SU-DHL-6 (cell line): ENCODE data around the gene THBD.

ENCODE experiments used
- H2AFZ ChIP-seq: fragments of 200-600 bp; sonication (generic); 2 replicates; pipeline ENCODE4 v1.6.1; 2014; ENCODE audit warnings: low read depth, mild to moderate bottlenecking, moderate library complexity, mixed read lengths, antibody characterized with exemption, low read length; ENCODE audit not compliant: severe bottlenecking
- H3F3A ChIP-seq: fragments of 200-600 bp; shearing (Covaris generic); 2 replicates; pipeline ENCODE4 v1.6.0; 2016; ENCODE audit warnings: antibody characterized with exemption, mild to moderate bottlenecking; ENCODE audit not compliant: insufficient read depth
- H3K27ac ChIP-seq: fragments of 200-600 bp; sonication (generic); 2 replicates; pipeline ENCODE4 v1.5.1; 2016; ENCODE audit warnings: low read depth, mild to moderate bottlenecking, low read length, moderate library complexity, mixed read lengths
- H3K27me3 ChIP-seq: fragments of 200-600 bp; sonication (generic), shearing (Covaris generic); 2 replicates; pipeline ENCODE4 v1.6.0; 2014; ENCODE audit warnings: mild to moderate bottlenecking, low read length
- H3K36me3 ChIP-seq: fragments of 200-600 bp; sonication (generic); 2 replicates; pipeline ENCODE4 v1.6.1; 2014; ENCODE audit warnings: mild to moderate bottlenecking, low read length, mixed read lengths
- H3K4me2 ChIP-seq: fragments of 300-600, 200-600 bp; shearing (Covaris generic), sonication (generic); 2 replicates; pipeline ENCODE4 v1.6.0; 2014; ENCODE audit warnings: low read length, low read depth, mild to moderate bottlenecking; ENCODE audit not compliant: poor library complexity, severe bottlenecking
- H3K4me3 ChIP-seq: fragments of 200-600 bp; sonication (generic); 2 replicates; pipeline ENCODE4 v1.5.1; 2014; ENCODE audit warnings: antibody characterized with exemption, low read length, mild to moderate bottlenecking, mixed read lengths; ENCODE audit not compliant: insufficient read depth, poor library complexity, severe bottlenecking
- H3K79me2 ChIP-seq: fragments of 200-600 bp; sonication (generic); 2 replicates; pipeline ENCODE4 v1.6.1; 2014; ENCODE audit warnings: mild to moderate bottlenecking, low read length, moderate library complexity; ENCODE audit not compliant: insufficient read depth
- H3K9ac ChIP-seq: fragments of 200-600 bp; sonication (generic); 2 replicates; pipeline ENCODE4 v1.7.0; 2014; ENCODE audit warnings: mild to moderate bottlenecking, low read length
- H3K9me2 ChIP-seq: fragments of 200-600 bp; sonication (generic); replicated peaks from 2 replicates; pipeline ENCODE4 v1.6.1; 2014; ENCODE audit warnings: low read length; ENCODE audit not compliant: insufficient read depth
- H3K9me3 ChIP-seq: fragments of 200-600 bp; sonication (generic); 2 replicates; pipeline ENCODE4 v1.6.1; 2014; ENCODE audit warnings: low read length, mixed read lengths; ENCODE audit not compliant: insufficient read depth
- H4K20me1 ChIP-seq: fragments of 200-600 bp; sonication (generic); 2 replicates; pipeline ENCODE4 v1.6.1; 2014; ENCODE audit warnings: low read depth, mild to moderate bottlenecking, antibody characterized with exemption, low read length, moderate library complexity, mixed read lengths
- EZH2phosphoT487 ChIP-seq: fragments of 200-600 bp; sonication (generic), shearing (Covaris generic); conservative IDR thresholded peaks from 2 replicates; pipeline ENCODE4 v1.6.1; 2018; ENCODE audit warnings: mild to moderate bottlenecking, antibody characterized with exemption, low read length, moderate library complexity, mixed read lengths
- TF ChIP-seq, protein P1 (sequence below): fragments of 200-600 bp; sonication (generic); IDR thresholded peaks from one replicate; pipeline ENCODE4 v1.5.1; 2017; ENCODE audit warnings: antibody characterized with exemption, mild to moderate bottlenecking, low read length, moderate library complexity; ENCODE audit not compliant: insufficient read depth, poor library complexity, severe bottlenecking

THBD gene

DNA sequence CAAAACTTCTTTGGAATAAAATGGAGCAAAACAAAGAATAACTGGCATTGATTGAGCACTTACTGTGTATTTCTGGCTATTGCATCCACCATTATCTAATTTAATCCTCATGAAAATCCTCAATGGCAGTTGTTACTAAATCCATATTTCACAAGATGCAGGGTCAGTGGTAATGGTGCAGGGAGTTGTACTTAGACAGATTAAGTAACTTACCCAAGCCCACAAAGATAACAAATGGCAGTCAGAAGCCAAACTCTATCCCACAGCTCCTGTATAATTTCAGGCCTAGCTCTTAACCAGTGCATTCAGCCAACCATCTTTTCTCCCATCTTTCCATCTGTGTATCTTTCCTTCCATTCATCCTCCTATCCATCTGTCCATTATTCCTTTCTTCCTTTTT is 43.7 kb downstream of the THBD start:
- Histone ChIP-seq H3K9ac (no peak overlapping the region), H3F3A (no peaks in the 10 kb centered on the region), H3K27me3 (no peaks in the 10 kb centered on the region), H4K20me1 (no peaks in the 10 kb centered on the region), H2AFZ (no peak overlapping the region), H3K4me3 (no peak overlapping the region), H3K27ac (no peak overlapping the region), H3K36me3 (no peaks in the 10 kb centered on the region), H3K9me2 (no peaks in the 10 kb centered on the region), H3K9me3 (no peaks in the 10 kb centered on the region), H3K79me2 (no peaks in the 10 kb centered on the region), H3K4me2 (no peak overlapping the region)
- no peak for TF ChIP-seq EZH2phosphoT487
- TF ChIP-seq, protein P1, sequence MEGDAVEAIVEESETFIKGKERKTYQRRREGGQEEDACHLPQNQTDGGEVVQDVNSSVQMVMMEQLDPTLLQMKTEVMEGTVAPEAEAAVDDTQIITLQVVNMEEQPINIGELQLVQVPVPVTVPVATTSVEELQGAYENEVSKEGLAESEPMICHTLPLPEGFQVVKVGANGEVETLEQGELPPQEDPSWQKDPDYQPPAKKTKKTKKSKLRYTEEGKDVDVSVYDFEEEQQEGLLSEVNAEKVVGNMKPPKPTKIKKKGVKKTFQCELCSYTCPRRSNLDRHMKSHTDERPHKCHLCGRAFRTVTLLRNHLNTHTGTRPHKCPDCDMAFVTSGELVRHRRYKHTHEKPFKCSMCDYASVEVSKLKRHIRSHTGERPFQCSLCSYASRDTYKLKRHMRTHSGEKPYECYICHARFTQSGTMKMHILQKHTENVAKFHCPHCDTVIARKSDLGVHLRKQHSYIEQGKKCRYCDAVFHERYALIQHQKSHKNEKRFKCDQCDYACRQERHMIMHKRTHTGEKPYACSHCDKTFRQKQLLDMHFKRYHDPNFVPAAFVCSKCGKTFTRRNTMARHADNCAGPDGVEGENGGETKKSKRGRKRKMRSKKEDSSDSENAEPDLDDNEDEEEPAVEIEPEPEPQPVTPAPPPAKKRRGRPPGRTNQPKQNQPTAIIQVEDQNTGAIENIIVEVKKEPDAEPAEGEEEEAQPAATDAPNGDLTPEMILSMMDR = no peak

GRCh38 chr20:23003881-23004460 is 45.5 kb downstream of the THBD start:
- TF ChIP-seq, protein P1 = no peak
- TF ChIP-seq EZH2phosphoT487 = no peak
- Histone ChIP-seq H3K79me2 (no peaks in the 10 kb centered on the region), H4K20me1 (no peaks in the 10 kb centered on the region), H3K27ac (no peak overlapping the region), H3K4me3 (no peak overlapping the region), H3F3A (no peaks in the 10 kb centered on the region), H3K9me3 (no peaks in the 10 kb centered on the region), H3K9me2 (no peaks in the 10 kb centered on the region), H2AFZ (no peak overlapping the region), H3K36me3 (no peaks in the 10 kb centered on the region), H3K4me2 (no peak overlapping the region), H3K9ac (no peak overlapping the region), H3K27me3 (no peaks in the 10 kb centered on the region)

GRCh38 chr20:23003077-23003635 is 46.3 kb downstream of the THBD start:
- H3K27ac ChIP-seq = no peak overlapping the region
- no peak overlapping the region for H2AFZ ChIP-seq
- H3K9me2 ChIP-seq = no peaks in the 10 kb centered on the region
- H3K4me3 ChIP-seq = no peak overlapping the region
- H3K79me2 ChIP-seq = no peaks in the 10 kb centered on the region
- H3K9ac ChIP-seq = no peak overlapping the region
- H3F3A ChIP-seq = no peaks in the 10 kb centered on the region
- no peaks in the 10 kb centered on the region for H3K36me3 ChIP-seq
- no peaks in the 10 kb centered on the region for H4K20me1 ChIP-seq
- H3K9me3 ChIP-seq = no peaks in the 10 kb centered on the region
- TF ChIP-seq EZH2phosphoT487 = no peak
- TF ChIP-seq, protein P1 = no peak
- no peaks in the 10 kb centered on the region for H3K27me3 ChIP-seq
- H3K4me2 ChIP-seq = no peak overlapping the region
